T1000 (cell line): Measurements from ENCODE around the gene PRKD1.

Experiments used
- DNase-seq: peaks from one replicate; lab custom pipeline; 2025; ENCODE audit warnings: mixed read lengths; lab: John Stamatoyannopoulos, UW

Gene PRKD1

GRCh38 chr14:29671034-29671433, 256.6 kb downstream of the PRKD1 start:
- no peak for DNase-seq

GRCh38 chr14:29668201-29668600, 259.4 kb downstream of the PRKD1 start:
- DNase-seq: no peak

DNA sequence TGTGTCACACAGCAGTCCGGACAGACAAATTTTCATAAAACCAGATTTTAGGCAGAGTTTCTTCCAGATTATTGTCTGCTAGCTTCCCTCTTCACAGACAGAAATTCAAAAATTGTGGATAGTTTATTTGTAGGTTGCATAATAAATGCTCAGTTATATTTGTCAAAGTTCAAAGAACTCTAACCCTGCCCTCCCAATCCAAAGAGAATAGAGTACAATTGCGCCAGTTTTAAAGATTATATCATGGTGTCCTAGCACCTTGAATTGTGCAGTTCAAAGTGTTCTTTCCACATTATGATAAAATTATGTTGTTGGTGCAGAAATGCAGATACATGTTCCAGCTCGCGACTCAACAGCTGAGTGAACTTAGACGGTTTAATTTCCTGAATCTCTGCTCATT, 263.1 kb downstream of the PRKD1 start:
- no peak for DNase-seq

- DNase-seq: no peak
These were observed 264.3 kb downstream of the PRKD1 start for GRCh38 chr14:29663281-29663801.

GRCh38 chr14:29654901-29655550, 272.6 kb downstream of the PRKD1 start:
- no peak for DNase-seq

DNA sequence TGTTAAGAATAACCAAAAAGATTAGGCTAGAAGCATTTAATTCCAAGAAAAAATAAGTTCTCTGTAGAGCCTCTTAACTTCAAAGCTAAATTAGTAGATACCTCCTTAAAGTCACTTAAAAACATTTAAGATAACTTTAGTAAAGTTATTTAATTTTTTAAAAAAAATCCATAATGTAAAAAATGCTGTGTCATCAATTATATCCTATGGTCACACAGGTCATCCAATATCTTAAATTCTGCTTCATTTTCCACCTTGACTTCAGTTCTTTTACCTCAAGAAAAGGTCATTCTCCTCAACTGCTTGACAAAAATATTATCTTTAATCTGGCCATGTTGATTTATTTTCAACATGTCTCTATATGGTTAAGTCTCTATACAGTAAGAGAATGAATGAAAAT, 274.3 kb downstream of the PRKD1 start:
- DNase-seq: no peak

GRCh38 chr14:29652571-29652970, 275.1 kb downstream of the PRKD1 start:
- no peak for DNase-seq

GRCh38 chr14:29650554-29651269, 276.9 kb downstream of the PRKD1 start:
- DNase-seq: no peak

- DNase-seq: no peak
These were observed 278.5 kb downstream of the PRKD1 start for GRCh38 chr14:29649170-29649569.

DNA sequence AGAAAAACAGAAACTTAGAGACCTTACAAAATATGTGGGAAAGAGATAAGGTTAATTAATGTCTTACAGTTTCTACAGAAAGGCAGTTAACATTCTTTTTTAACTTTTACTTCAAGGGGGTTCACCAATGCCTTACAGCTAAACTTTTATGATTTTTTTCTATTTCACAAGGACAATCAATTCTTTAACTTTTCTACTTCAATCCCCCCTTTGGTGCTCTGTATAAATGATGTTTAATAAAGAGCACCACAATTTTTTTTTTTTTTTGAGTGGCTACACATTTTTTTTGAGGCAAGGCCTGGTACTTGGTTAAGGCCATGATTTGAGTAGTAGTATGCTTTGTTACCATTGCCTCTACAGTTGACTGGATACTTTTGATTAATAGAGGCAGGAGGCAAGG, 279.6 kb downstream of the PRKD1 start:
- no peak for DNase-seq

DNA sequence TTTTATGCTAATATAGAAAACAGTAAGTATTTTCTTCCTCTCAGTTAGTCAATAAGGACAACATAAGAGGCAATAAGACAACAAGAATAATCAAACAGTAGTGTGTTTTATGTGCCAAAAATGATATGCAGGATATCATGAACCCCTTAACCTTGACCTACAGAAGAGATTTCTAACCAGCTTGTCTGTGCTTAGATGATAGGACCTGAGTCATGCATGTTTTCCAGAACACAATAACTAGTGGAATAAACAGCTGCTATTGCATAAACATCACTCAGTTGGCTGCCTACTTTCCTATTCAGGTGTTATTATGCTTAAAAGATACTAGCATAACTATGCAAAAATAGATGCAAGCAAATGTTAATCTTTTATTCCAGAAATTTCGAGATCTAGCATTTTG, 282.5 kb downstream of the PRKD1 start:
- DNase-seq: no peak

- no peak for DNase-seq
These were observed 284.0 kb downstream of the PRKD1 start for GRCh38 chr14:29643433-29644211.

DNA sequence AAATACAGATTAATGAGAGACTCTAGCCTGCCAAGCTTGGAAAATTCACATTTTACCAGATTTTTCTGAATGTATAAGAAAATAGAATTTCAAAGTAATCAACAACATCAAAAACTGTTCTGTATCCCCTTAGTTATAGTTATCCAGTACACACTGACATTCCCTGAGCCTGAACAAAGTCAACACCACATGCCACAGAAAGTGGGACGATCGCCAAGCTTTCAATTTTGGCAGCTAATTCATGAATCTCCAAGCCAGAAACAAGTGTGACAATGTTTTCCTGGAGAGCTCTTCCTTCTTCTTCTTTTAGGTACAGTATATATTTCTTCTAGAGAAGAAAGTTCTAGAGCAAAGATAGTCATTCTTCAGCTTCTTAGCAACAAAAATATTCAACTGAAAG, 290.2 kb downstream of the PRKD1 start:
- no peak for DNase-seq

DNA sequence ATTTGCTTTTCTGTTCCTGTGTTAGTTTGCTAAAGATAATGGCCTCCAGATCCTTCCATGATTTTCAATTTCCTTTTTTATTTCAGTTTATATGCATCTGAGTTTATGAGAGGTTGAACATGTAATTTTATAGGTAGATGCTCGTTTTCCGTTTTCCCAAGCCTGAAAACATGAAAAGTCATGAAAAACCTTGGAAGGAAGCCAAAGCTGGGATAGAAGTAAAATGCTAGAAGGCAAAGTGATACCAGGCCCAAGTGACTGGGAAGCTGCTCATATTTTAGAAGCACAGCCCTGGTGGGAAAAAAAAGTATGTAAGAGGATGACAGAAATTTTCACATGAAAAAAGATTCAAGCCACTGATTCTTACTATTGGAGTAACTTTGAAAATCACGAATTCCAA, 290.8 kb downstream of the PRKD1 start:
- no peak for DNase-seq

GRCh38 chr14:29630566-29631160, 297.0 kb downstream of the PRKD1 start:
- no peak for DNase-seq

DNA sequence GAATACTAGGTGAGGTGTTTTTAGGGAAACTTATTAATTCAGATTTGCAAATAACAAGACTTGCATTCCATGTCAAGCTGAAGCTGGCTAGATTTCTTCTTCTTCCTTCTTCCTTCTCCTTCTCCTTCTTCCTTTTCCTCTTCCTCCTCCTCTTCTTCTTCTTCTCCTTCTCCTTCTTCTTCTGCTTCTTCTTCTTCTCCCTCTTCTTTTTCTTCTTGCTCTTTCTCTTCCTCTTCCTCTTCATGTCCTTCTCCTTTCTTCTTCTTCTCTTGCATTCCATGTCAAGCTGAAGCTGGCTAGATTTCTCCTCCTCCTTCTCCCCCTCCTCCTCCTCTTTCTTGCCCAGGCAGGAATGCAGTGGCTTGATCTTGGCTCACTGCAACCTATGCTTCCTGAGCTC, 297.8 kb downstream of the PRKD1 start:
- no peak for DNase-seq

DNA sequence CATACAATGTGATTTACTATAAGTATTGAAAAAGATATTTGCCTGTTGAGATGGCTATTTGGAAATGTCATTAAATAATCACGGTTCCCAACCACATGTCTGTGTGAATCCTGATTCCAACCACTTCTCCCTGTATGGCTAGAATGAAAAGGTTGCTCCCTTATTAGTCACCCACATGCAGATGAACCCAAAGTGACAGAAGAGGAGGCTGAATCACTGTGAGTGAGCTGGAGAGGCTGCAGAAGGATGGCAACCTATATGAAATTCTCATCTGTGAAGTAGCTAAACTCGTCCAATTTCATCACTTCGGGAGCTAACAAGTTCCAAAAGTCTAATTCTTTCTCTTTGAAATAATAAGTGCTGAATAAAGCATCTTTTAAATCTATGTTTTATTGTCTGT, 300.5 kb downstream of the PRKD1 start:
- DNase-seq: no peak

- no peak for DNase-seq
These were observed 309.2 kb downstream of the PRKD1 start for GRCh38 chr14:29618323-29619067.

- DNase-seq: no peak
These were observed 310.7 kb downstream of the PRKD1 start for GRCh38 chr14:29616922-29617321.

GRCh38 chr14:29608861-29609260, 318.8 kb downstream of the PRKD1 start:
- DNase-seq: no peak

DNA sequence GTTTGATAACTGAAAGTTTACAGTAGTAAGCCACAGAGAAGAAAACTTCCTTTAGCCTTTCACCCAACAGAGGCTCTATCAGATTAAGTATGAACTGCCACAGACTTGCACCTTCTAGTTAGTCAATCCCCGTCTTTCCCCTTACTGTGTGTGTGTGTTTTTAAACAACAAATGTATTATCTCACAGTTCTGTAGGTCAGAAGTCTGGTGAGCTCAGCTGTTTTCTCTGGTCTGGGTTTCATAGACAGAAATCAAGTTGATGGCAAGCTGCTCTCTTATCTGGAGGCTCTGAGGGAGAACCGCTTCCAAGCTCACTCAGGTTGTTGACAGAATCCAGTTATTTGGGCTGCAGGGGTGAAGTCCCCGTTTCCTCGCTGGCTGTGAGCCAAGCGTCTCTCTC, 320.5 kb downstream of the PRKD1 start:
- DNase-seq: no peak

- DNase-seq: no peak
These were observed 324.0 kb downstream of the PRKD1 start for GRCh38 chr14:29603696-29604095.
